Raji (cell line): ENCODE measurements around the gene CTSW.
A peak's percentile ranks its signal among the peaks of the same experiment; 100 is the strongest.

Experiments
- POLR2A ChIP-seq: IDR thresholded peaks from 2 replicates; pipeline ENCODE4 v1.6.1; 2011; ENCODE audit warnings: low read depth, low read length, control low read depth; ENCODE audit not compliant: insufficient read depth

Gene CTSW

DNA sequence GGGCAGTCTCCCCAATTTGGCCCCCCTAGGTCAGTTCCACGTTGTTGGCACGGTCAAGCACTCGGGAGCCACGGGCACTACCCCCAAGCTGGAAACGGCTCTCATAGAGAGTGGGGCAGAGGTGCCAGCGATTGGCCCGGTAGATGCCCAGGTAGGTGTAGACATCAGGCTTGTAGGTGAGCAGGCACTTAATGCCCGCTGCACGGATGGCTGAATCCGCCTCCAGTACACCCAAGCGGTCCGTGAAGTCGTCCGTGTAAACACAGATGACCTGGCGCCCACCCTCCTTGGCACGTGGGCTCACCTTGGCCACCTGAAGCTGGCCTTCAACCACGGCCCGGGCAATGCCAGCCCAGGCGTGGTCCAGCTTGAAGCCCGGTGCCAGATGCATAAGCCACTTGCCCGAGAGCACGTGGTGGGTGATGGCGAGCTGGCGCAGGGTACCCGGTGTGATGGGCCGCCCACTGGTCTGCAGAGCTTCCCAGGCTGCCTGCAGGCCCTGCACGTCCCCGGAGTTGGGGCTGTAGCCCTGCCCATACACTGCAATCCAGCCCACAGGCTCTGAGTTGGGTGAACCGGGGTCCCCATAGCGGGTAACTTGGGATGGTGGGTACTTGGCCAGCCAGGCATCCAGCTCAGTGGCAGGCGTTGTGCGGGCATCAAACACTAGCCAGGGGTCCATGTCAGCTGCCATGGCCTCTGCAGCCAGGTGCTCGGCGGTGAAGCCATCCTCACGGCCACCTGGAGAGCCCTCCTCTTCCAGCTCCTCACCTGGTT is 38.0 kb downstream of the CTSW start:
- no peak for TF ChIP-seq POLR2A

- no peak for TF ChIP-seq POLR2A
These were observed 38.8 kb downstream of the CTSW start, which contains the start of gene C11orf68 for GRCh38 chr11:65918211-65919140. Gene C11orf68 (minus strand): TSS chr11:65919062. CDS start chr11:65919031, 31 bp downstream.

- peak; percentile 56 for TF ChIP-seq POLR2A
These were observed 39.5 kb downstream of the CTSW start, which contains the start of gene DRAP1 for GRCh38 chr11:65919141-65919572. Gene DRAP1 (plus strand): TSS chr11:65919426. CDS start chr11:65919502, 76 bp downstream.

- TF ChIP-seq POLR2A, result no peak
These were observed 40.1 kb downstream of the CTSW start for GRCh38 chr11:65919573-65920371.

DNA sequence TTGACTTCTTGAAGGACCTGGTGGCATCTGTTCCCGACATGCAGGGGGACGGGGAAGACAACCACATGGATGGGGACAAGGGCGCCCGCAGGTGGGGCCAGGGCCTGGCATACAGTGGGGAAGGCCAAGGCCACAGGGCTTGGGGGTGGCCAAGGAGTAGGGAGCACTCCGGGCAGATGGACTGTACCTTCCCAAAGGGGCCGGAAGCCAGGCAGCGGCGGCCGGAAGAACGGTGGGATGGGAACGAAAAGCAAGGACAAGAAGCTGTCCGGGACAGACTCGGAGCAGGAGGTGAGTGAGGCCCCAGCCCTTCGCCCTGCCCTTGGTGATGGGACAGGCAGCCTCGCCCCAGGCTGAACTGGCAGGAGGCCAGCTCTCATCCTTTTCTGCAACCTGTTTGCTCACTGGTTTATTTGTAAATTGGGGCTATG is 40.8 kb downstream of the CTSW start:
- no peak for TF ChIP-seq POLR2A

GRCh38 chr11:65921033-65921555 is 41.5 kb downstream of the CTSW start:
- TF ChIP-seq POLR2A, result no peak

DNA sequence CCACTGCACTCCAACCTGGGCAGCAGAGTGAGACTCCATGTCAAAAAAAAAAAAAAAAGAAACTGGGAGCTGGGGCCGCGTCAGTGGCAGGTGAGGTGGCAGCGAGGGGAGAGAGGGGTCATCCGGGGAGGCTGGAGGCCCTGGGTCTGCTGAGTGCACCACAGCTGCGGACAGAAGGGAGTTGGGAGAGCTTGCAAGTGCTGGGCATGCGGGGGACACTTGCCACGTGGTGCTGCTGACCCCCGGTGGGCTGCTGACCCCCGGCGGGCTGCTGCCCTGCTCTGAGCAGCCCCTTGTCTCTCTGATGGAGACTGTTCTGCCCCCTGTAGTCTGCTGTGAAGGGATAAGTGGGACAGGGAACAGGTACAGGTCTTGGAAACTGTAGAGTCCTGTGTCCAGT is 42.2 kb downstream of the CTSW start:
- no peak for TF ChIP-seq POLR2A

- no peak for TF ChIP-seq POLR2A
These were observed 42.9 kb downstream of the CTSW start for GRCh38 chr11:65922565-65922964.

- TF ChIP-seq POLR2A, result no peak
These were observed 45.8 kb downstream of the CTSW start for GRCh38 chr11:65925397-65925796.

- TF ChIP-seq POLR2A, result 0 out of 2 replicates have a peak, but pooled peaks have one; percentile 36
These were observed 48.3 kb downstream of the CTSW start for GRCh38 chr11:65927904-65928397.

- TF ChIP-seq POLR2A, result no peak
These were observed 49.0 kb downstream of the CTSW start for GRCh38 chr11:65928667-65929066.

DNA sequence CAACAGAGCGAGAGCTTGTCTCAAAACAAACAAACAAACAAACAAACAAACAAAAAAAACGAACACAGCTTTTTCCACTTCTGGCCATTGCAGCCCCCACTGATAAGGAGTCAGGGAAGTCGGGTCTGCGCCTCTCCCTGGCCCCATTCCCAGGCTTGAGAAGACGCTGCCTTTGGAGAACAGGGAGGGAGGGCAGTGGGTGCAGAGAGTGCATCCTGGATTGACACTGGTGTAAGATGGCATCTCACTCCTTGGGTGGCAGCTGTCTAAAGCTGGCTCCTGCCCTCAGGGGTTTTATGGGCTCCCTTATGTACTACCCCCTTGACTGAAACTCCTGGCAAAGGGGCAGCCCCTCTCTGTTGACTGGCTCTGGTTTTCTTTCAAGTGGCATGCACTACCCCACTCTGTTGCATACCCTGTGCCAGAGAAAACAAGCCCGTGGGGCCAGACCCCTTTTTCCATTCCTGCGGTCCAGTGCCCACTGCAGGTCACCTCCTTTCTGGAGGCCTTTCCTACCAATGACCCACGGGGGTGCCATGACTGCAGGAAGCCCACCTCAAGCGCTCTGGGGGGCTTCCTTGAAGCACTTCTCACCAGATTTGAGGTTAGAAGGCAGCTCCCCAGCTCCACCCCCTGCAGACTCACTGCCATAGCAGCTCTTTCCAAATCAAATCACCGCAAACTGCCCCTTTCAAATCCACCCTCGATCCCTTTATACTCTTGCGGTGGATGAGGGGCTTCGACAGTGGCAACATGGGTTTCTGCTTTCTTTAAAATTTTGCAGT is 52.3 kb downstream of the CTSW start:
- TF ChIP-seq POLR2A, result no peak

DNA sequence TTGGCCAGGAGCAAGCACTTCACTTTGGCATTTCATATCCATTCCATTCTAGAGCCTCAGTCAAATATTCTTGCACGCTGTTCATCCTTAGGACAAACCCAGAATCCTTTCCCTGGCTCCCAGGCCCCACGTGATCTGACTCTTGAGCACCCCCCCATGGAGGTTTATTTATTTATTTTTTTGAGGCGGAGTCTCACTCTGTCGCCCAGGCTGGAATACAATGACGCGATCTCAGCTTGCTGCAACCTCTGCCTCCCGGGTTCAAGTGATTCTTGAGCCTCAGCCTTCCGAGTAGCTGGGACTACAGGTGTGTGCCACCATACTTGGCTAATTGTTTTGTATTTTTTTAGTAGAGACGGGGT is 52.9 kb downstream of the CTSW start:
- no peak for TF ChIP-seq POLR2A
